Endothelial cell of umbilical vein (primary cell): ENCODE measurements around the gene LRRC30. TPM values are rescaled to one million over a fixed set of nuclear protein-coding genes. Genes with fewer than 3 reads are reported as not detected.

Experiments used
- BruUV-seq: library from RNA; stranded (reverse); fragments of 400-500 nt; replicated peaks from 2 replicates; lab custom pipeline; 2021; lab: Mats Ljungman, UMichigan
- CTCF ChIA-PET: fragments of 300-600, 350-600 bp; sonication (Branson Sonifier 250); formaldehyde crosslinking; loops from one replicate; lab custom pipeline; 2021; ENCODE audit warnings: antibody characterized with exemption, inconsistent platforms; lab: Charles Lee
- POLR2A ChIA-PET: fragments of 300-600, 350-600 bp; sonication (Branson Sonifier 250); formaldehyde crosslinking; loops from one replicate; lab custom pipeline; 2021; ENCODE audit warnings: antibody characterized with exemption, inconsistent platforms; lab: Charles Lee
- DNase-seq: peaks from one replicate; pipeline ENCODE4 v3.0.0-alpha.2; 2011; ENCODE audit warnings: low read depth, low spot score
- FAIRE-seq: peaks from 2 replicates; lab custom pipeline; 2011; peaks lifted over from hg19 to GRCh38; lab: Jason Lieb, UNC
- H2AFZ ChIP-seq: 2 replicates; pipeline ENCODE4 v1.6.0; 2012; ENCODE audit warnings: low read depth, low read length, control low read depth, inconsistent platforms
- H3K27ac ChIP-seq: 2 replicates; pipeline ENCODE4 v1.5.1; 2011; ENCODE audit warnings: low read depth, mild to moderate bottlenecking, control low read depth, low read length, moderate library complexity; ENCODE audit not compliant: insufficient read depth
- H3K27me3 ChIP-seq, 2 experiments: 2 replicates each; pipeline versions ENCODE4 v1.6.0 to v1.6.1; 2011; ENCODE audit warnings: low read length in 2 of 2, mixed read lengths in 1 of 2; ENCODE audit not compliant: control insufficient read depth in 2 of 2, insufficient read depth in 2 of 2
- H3K36me3 ChIP-seq, 2 experiments: 2 replicates in 1 of 2; 3 replicates in 1 of 2; pipeline ENCODE4 v1.5.1; 2011; ENCODE audit warnings: low read length in 2 of 2, mild to moderate bottlenecking in 1 of 2, moderate library complexity in 1 of 2; ENCODE audit not compliant: control insufficient read depth in 2 of 2, insufficient read depth in 2 of 2; ENCODE audit errors: extremely low read depth in 1 of 2
- H3K4me1 ChIP-seq: 3 replicates; pipeline ENCODE4 v1.5.1; 2011; ENCODE audit warnings: mild to moderate bottlenecking, low read length; ENCODE audit not compliant: control insufficient read depth, insufficient read depth; ENCODE audit errors: extremely low read depth
- H3K4me2 ChIP-seq: 2 replicates; pipeline ENCODE4 v1.6.1; 2011; ENCODE audit warnings: low read length, control low read depth, mixed read lengths; ENCODE audit not compliant: insufficient read depth
- H3K4me3 ChIP-seq, 3 experiments: fragments of 200-600 bp in 1 of 3; sonication (generic), shearing (Covaris generic) in 1 of 3; replicated peaks in 1 of 3; 2 replicates each; pipeline ENCODE4 v1.5.1; 2011 to 2016; ENCODE audit warnings: control low read depth in 3 of 3, low read length in 3 of 3, mild to moderate bottlenecking in 2 of 3, inconsistent platforms in 1 of 3, low read depth in 1 of 3, moderate library complexity in 1 of 3; ENCODE audit not compliant: insufficient read depth in 1 of 3
- H3K79me2 ChIP-seq: 2 replicates; pipeline ENCODE4 v1.6.0; 2012; ENCODE audit warnings: low read length, inconsistent platforms; ENCODE audit not compliant: control insufficient read depth, insufficient read depth
- H3K9ac ChIP-seq: replicated peaks from 2 replicates; pipeline ENCODE3; 2011; ENCODE audit warnings: low read length, control low read depth; ENCODE audit not compliant: insufficient read depth; ENCODE audit errors: extremely low read depth
- H3K9me1 ChIP-seq: replicated peaks from 3 replicates; pipeline ENCODE4 v1.6.0; 2011; ENCODE audit warnings: mild to moderate bottlenecking, low read length; ENCODE audit not compliant: control insufficient read depth, insufficient read depth; ENCODE audit errors: extremely low read depth
- H3K9me3 ChIP-seq: replicated peaks from 2 replicates; pipeline ENCODE4 v1.5.1; 2012; ENCODE audit warnings: low read length, inconsistent platforms; ENCODE audit not compliant: control insufficient read depth, insufficient read depth
- H4K20me1 ChIP-seq: replicated peaks from 2 replicates; pipeline ENCODE3; 2011; ENCODE audit warnings: mild to moderate bottlenecking, low read length; ENCODE audit not compliant: control insufficient read depth, insufficient read depth; ENCODE audit errors: extremely low read depth
- EZH2 ChIP-seq: IDR thresholded peaks from 2 replicates; pipeline ENCODE4 v1.6.1; 2012; ENCODE audit warnings: borderline replicate concordance, low read depth, mild to moderate bottlenecking, moderate library complexity, low read length, inconsistent platforms; ENCODE audit not compliant: severe bottlenecking
- FOS ChIP-seq: IDR thresholded peaks from 2 replicates; pipeline ENCODE4 v1.6.1; 2011; ENCODE audit warnings: mild to moderate bottlenecking, low read length, moderate library complexity, borderline replicate concordance; ENCODE audit not compliant: insufficient read depth
- GATA2 ChIP-seq: IDR thresholded peaks from 2 replicates; pipeline ENCODE4 v1.7.0; 2011; ENCODE audit warnings: low read depth, mild to moderate bottlenecking, moderate library complexity, mixed read lengths, low read length; ENCODE audit not compliant: insufficient read length, insufficient read depth
- JUN ChIP-seq: IDR thresholded peaks from 2 replicates; pipeline ENCODE4 v1.6.1; 2011; ENCODE audit warnings: borderline replicate concordance, low read depth; ENCODE audit not compliant: insufficient read length, insufficient read depth
- MYC ChIP-seq: IDR thresholded peaks from one replicate; pipeline ENCODE4 v1.6.1; 2011; ENCODE audit warnings: mild to moderate bottlenecking, low read depth, low read length
- POLR2A ChIP-seq: IDR thresholded peaks from 2 replicates; pipeline ENCODE4 v1.6.1; 2012; ENCODE audit warnings: low read depth, mild to moderate bottlenecking, control low read depth, low read length
- POLR2AphosphoS5 ChIP-seq: IDR thresholded peaks from 2 replicates; pipeline ENCODE4 v1.6.1; 2012; ENCODE audit warnings: low read depth, mild to moderate bottlenecking, control low read depth, low read length, moderate library complexity; ENCODE audit not compliant: insufficient read depth
- dilution Hi-C: fragments of 300-500 bp; cut with MboI; formaldehyde crosslinking; loops from one replicate; pipeline ENCODE4 v1.15.0; 2019; ENCODE audit warnings: low sequenced_read_pairs; ENCODE audit not compliant: extremely low pct_ligation_motif_present
- intact Hi-C: fragments of 100-400 bp; cut with micrococcal nuclease; formaldehyde crosslinking; loops from one replicate; pipeline ENCODE4 v1.10.0; 2022
- polyA plus RNA-seq, 4 experiments: library from polyadenylated mRNA; depleted of rRNA in 3 of 4; stranded (reverse) in 3 of 4; unstranded in 1 of 4; fragments of >200 nt; gene quantifications; 2 replicates each; pipeline versions ENCODE4 v1.2.1 to v1.2.3, GENCODE V29; 2011 to 2012; ENCODE audit warnings: missing spikeins in 1 of 4
- total RNA-seq: library from RNA; stranded (reverse); gene quantifications from 2 replicates; pipeline ENCODE4 v1.2.3, GENCODE V29; 2021
- TF ChIP-seq, protein P1 (sequence below): IDR thresholded peaks from 2 replicates; pipeline ENCODE4 v1.6.1; 2011; ENCODE audit not compliant: insufficient read depth, insufficient read length
- TF ChIP-seq, protein P2 (sequence below), 2 donors: IDR thresholded peaks; 1 replicate in 1 of 2; 2 replicates in 1 of 2; pipeline ENCODE4 v1.5.1; 2011; ENCODE audit warnings: low read length in 2 of 2, mild to moderate bottlenecking in 2 of 2, moderate library complexity in 2 of 2, control low read depth in 1 of 2, inconsistent platforms in 1 of 2, low read depth in 1 of 2; ENCODE audit not compliant: insufficient read depth in 1 of 2; ENCODE audit errors: extremely low read depth in 1 of 2

LRRC30 gene
- total and polyA plus RNA-seq, 2 donors (not counting 3 experiments of a cell fraction or from before 2014, with no cell fraction given), result not detected

DNA sequence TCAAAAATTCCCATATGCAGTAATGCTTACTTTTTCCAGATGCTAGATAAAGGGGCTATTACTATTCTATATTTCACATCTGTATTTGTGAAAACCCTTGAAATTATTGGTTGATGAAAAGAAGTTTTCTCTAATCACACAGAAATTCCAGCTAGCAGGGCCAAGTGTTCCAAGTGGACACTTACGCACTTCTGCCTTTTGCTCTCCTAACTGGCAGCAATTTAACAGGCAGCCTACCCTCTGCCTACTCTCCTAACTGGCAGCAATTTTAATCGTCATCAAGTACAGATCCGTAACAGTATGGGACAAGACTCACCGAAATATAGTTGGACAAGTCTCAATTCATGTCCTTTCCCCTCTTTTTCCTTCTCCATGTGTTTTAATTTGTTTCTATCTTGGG, 12.0 kb downstream of the LRRC30 start:
- Histone ChIP-seq H3K9ac (no peak overlapping the region), H3K27ac (no peak overlapping the region), H3K36me3 (no peaks in the 10 kb centered on the region), H3K4me1 (no peaks in the 10 kb centered on the region), H3K9me3 (no peaks in the 10 kb centered on the region), H3K27me3 (no peaks in the 10 kb centered on the region), H3K79me2 (no peaks in the 10 kb centered on the region), H2AFZ (no peak overlapping the region), H4K20me1 (no peaks in the 10 kb centered on the region), H3K4me3 (no peak overlapping the region), H3K9me1 (no peaks in the 10 kb centered on the region), H3K4me2 (no peak overlapping the region)
- CTCF ChIA-PET, result no interaction called here
- no peak for FAIRE-seq
- no peak for TF ChIP-seq POLR2A
- no peak for DNase-seq
- no TSS peak for BruUV-seq
- intact Hi-C loops, result no loop called here
- dilution Hi-C loops, result no loop called here
- POLR2A ChIA-PET, result no interaction called here

DNA sequence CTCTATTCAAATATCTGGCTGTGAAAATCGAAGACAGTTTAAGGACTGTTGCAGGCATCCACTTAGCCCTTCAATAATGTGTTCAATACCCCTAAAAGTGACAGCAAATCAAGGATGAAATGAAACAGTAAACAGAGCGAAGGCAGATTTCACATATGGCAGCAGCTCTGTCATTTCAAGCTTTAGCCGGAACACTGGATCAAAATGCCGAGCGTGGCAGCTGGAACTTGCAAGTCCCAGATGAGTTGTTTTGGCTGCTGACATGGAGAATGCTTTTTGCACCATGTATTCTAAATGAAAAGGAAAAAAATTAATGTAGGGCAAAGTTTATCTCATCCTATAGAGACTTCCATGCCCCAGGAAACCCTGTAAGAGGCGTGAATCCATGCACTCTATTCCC, 18.0 kb downstream of the LRRC30 start:
- intact Hi-C loops, result no loop called here
- ChIA-PET POLR2A (no interaction called here), CTCF (interaction anchor here (0.6 kb wide), 1 partner anchor 29 kb away, joined by 3 read pairs; no protein-coding TSS in a partner anchor)
- no peaks in the 10 kb centered on the region for H3K9me3 ChIP-seq
- no peaks in the 10 kb centered on the region for H3K36me3 ChIP-seq
- H3K79me2 ChIP-seq, result no peaks in the 10 kb centered on the region
- H3K9ac ChIP-seq, result no peak overlapping the region
- H3K4me2 ChIP-seq, result no peak overlapping the region
- no peaks in the 10 kb centered on the region for H3K9me1 ChIP-seq
- TF ChIP-seq EZH2 (no peak), POLR2A (no peak), POLR2AphosphoS5 (no peak), GATA2 (no peak), JUN (no peak), FOS (no peak), MYC (no peak)
- TF ChIP-seq, protein P1, sequence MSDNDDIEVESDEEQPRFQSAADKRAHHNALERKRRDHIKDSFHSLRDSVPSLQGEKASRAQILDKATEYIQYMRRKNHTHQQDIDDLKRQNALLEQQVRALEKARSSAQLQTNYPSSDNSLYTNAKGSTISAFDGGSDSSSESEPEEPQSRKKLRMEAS, result no peak
- TF ChIP-seq, protein P2, sequence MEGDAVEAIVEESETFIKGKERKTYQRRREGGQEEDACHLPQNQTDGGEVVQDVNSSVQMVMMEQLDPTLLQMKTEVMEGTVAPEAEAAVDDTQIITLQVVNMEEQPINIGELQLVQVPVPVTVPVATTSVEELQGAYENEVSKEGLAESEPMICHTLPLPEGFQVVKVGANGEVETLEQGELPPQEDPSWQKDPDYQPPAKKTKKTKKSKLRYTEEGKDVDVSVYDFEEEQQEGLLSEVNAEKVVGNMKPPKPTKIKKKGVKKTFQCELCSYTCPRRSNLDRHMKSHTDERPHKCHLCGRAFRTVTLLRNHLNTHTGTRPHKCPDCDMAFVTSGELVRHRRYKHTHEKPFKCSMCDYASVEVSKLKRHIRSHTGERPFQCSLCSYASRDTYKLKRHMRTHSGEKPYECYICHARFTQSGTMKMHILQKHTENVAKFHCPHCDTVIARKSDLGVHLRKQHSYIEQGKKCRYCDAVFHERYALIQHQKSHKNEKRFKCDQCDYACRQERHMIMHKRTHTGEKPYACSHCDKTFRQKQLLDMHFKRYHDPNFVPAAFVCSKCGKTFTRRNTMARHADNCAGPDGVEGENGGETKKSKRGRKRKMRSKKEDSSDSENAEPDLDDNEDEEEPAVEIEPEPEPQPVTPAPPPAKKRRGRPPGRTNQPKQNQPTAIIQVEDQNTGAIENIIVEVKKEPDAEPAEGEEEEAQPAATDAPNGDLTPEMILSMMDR (IDR thresholded peaks at IDR 0.05; ENCODE audit: extremely low read depth in 1 of 2, insufficient read depth in 1 of 2, low read depth in 1 of 2, low read length in 2 of 2), result no peak
- no peak overlapping the region for H3K27ac ChIP-seq
- no peaks in the 10 kb centered on the region for H3K4me1 ChIP-seq
- DNase-seq, result no peak
- H3K27me3 ChIP-seq, result no peaks in the 10 kb centered on the region
- H2AFZ ChIP-seq, result no peak overlapping the region
- H4K20me1 ChIP-seq, result no peaks in the 10 kb centered on the region
- no TSS peak for BruUV-seq
- no peak overlapping the region for H3K4me3 ChIP-seq
- no peak for FAIRE-seq
- dilution Hi-C loops, result no loop called here
